ENCODE results near the gene AGBL1.
"Not testable (repeated sequence)": the region's sequence is repeated elsewhere in the genome, so short reads cannot be mapped to it uniquely, and the experiment has no call there.

Gene AGBL1

DNA sequence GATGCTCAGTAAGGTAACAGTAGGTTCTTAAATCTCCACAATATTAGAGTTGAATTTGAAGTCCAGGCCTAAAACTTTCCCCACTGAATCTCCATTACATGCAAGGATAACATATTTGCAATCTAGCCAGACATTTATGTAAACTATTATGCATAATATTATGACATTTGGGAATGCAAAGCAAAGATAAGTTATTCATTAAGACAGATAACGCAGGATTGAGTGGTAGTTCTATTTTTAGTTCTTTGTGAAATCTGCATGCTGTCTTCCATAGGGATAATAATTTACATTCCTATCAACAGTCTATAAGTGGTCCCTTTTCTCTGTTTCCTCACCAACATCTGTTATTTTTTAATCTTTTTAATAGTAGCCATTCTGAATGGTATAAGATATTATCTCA lies 333.5 kb downstream of the AGBL1 start:
- DNase-seq, result no peak

- no peak for DNase-seq
Observed at GRCh38 chr15:86425746-86426145, 346.1 kb downstream of the AGBL1 start.

DNA sequence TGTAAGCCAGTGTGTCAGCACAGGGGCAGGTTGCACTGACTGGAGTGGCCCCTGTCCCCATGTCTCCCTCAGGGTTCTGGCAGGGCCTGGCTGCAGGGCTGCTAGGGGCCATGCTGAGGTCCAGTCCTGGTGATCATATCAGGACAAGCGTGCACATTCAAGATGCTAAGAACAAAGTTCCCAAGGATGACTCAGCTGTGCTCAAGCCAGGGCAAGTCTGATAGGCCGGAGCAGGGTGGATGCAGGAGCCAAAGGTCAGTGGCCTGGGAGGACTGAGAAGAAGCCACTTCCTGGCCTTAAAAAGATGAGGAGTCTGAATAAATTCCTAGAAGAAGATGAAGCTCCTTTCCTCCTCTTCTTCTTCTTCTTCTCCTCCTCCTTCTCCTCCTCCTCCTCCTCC lies 353.2 kb downstream of the AGBL1 start:
- DNase-seq, result no peak

DNA sequence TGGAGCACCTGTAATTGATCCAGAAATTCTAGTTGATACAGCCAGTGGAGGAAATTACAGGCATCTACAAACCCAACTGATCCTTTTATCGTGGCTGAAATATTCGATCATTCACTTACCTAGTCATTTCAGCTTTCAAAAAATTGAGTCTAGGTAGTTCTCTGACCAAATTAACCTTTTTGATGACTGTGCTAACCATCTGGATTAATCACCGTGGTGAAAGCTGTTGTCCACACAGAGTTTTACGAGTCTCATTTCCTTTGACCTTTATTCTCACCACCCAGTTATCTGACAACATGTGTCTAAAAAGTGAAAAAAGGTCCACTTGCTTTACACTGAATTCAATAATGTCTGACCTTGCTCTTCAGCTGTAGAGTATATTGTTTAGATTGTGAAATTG lies 354.3 kb downstream of the AGBL1 start:
- DNase-seq, result no peak

GRCh38 chr15:86439614-86440013 lies 359.9 kb downstream of the AGBL1 start:
- no peak for DNase-seq

GRCh38 chr15:86444527-86444926 lies 364.9 kb downstream of the AGBL1 start:
- no peak for DNase-seq

DNA sequence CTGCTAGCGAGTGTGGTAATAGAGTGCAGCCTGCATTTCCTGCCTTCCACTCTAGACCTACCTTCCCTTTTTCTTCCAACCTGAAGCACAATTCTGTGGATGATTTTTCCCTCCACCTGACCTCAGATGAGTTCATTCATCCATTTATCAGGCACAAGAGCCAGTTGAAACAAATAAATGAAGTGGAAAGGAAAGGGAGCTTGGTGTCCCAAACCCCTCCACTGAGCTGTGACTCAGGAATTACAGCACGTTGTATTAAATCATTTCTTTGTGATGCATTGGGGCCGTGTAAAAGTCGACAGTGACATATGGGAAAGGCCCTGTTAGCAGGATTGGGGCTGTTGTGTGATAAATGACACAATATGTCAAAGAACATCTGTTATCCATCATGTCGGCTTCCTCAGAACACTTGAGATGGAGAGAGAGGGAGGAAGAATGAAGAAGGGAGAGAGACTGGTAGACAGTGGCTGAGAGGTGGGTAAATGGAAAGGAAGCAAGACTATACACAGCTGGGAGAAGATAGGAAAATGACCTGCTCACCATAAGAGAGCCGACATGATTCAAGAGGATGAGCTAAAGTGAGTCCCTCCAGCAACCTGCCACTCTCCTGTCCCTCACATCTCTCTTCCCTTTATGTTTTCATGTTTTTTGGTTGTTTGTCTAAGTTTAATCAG lies 366.0 kb downstream of the AGBL1 start:
- no peak for DNase-seq

DNA sequence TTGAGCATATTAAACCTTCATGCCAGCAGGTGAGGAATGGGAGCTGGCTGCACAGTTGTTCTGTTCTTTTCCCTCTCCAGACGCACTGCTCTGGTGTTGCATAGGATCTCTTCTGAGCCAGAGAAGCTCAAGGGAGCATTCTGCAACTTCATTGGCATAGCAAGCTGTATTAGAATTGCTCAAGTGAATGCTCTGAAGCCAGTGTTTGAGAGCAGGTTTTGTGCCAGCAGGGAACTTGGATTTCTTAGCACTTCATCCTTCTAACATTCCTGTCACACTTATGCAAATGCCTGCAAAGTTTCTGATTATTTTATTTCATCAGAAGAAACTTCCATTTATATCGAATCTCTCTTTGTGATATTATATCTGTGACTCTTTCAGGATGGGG lies 366.6 kb downstream of the AGBL1 start:
- DNase-seq, result no peak

GRCh38 chr15:86465470-86466039 lies 385.9 kb downstream of the AGBL1 start:
- DNase-seq, result not testable (repeated sequence)

- no peak for DNase-seq
Observed at GRCh38 chr15:86481720-86482119, 402.0 kb downstream of the AGBL1 start.

DNA sequence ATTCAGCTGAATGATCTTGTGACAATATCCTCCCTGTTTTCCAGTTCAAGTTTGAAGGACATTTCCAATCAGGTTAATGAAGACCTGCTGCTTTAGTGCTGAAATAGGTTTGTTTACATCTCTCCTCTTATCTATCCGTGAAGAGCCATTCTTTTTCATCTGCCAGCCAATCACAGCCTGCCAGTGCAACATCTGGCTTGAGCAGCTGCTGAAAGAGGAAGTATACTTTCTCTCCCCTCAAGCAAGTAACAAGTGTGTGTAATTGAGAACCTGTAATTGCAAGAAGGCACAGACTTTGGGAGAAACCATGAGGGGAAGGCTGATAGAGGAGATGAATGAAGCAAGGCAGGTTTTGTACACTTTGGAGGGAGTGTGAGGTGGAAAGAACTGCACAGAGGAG lies 404.3 kb downstream of the AGBL1 start:
- DNase-seq, result no peak

GRCh38 chr15:86488046-86488445 lies 408.4 kb downstream of the AGBL1 start:
- DNase-seq, result no peak

- no peak for DNase-seq
Observed at GRCh38 chr15:86489981-86490380, 410.3 kb downstream of the AGBL1 start.

- DNase-seq, result no peak
Observed at GRCh38 chr15:86491118-86491517, 411.4 kb downstream of the AGBL1 start.

- no peak for DNase-seq
Observed at GRCh38 chr15:86493884-86494283, 414.2 kb downstream of the AGBL1 start.

DNA sequence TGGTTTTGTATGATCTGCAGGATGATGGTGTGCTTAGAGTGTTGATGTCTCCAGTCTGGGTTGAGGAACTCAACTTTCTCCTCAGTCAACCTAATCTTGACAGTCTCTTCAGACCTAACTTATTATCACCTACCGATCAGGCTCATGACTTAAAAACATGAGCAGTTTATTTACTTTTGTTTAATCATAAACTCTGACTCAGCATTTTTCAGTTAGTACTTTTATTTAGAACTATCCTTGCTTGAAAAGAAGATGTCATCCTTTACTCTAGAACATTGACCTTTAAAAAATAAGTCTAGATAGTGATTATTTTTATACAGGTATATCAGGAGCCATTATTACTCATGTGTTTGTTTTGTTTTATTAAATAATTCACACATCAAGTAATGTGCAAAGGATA lies 414.8 kb downstream of the AGBL1 start:
- no peak for DNase-seq

GRCh38 chr15:86502301-86502700 lies 422.6 kb downstream of the AGBL1 start:
- no peak for DNase-seq

- no peak for DNase-seq
Observed at GRCh38 chr15:86505951-86506350, 426.3 kb downstream of the AGBL1 start.

DNA sequence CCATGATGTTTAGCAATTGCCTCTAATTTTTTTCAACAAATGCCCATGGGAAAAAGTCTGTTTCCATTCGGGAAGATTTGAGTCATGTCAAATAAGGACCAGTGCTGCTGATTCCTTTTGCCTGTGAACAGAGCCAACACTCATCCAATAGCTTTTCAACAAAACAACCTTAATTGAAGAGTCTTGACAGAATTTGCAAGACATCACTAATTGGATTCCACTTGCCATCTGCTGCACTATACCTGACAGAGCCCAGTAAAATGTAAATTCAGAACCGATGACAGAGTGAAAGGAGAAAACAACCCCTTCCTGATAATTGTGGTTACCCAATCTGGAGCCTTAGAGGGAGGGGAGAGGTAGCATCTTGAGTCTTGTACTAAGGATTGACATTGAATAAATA lies 426.7 kb downstream of the AGBL1 start:
- DNase-seq, result no peak

DNA sequence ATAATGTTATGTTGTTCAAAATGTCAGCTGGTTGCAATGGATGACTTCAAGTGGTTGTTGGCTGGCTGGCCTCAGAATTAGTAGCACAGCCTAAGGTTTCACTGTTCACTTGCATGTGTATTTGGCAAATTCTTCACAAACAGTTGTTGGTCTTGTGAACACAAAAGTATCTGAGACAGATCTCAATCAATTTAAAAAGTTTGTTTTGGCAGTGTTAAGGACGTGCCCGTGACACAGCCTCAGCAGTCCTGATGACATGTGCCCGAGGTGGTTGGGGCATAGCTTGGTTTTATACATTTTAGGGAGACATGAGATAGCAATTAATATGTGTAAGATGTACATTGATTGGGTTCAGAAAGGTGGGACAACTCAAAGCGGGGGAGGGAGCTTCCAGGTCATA lies 436.0 kb downstream of the AGBL1 start:
- no peak for DNase-seq

GRCh38 chr15:86522721-86523120 lies 443.1 kb downstream of the AGBL1 start:
- no peak for DNase-seq

GRCh38 chr15:86526938-86527690 lies 447.4 kb downstream of the AGBL1 start:
- DNase-seq, result peak; percentile 85

DNA sequence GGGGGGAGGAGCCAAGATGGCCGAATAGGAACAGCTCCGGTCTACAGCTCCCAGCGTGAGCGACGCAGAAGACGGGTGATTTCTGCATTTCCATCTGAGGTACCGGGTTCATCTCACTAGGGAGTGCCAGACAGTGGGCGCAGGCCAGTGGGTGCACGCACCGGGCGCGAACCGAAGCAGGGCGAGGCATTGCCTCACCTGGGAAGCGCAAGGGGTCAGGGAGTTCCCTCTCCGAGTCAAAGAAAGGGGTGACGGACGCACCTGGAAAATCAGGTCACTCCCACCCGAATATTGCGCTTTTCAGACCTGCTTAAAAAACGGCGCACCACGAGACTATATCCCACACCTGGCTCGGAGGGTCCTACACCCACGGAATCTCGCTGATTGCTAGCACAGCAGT lies 448.4 kb downstream of the AGBL1 start:
- not testable (repeated sequence) for DNase-seq

- DNase-seq, result no peak
Observed at GRCh38 chr15:86538141-86538540, 458.5 kb downstream of the AGBL1 start.

Data from NCI-H69 (cell line).